K562 (cell line): Measurements from ENCODE around the gene REC8. TPM values are rescaled to one million over a fixed set of nuclear protein-coding genes. Genes with fewer than 3 reads are reported as not detected.
A peak's percentile ranks its signal among the peaks of the same experiment; 100 is the strongest.

Experiments used
- ARNT ChIP-seq, 2 experiments: fragments of 450-650 bp; IDR thresholded peaks; 2 replicates each; pipeline ENCODE4 v1.6.1; 2016; ENCODE audit warnings: mild to moderate bottlenecking in 1 of 2
- ATF1 ChIP-seq, 2 experiments: fragments of 450-650 bp in 1 of 2; IDR thresholded peaks; 2 replicates each; pipeline ENCODE4 v1.6.1; 2016; ENCODE audit warnings: missing compliant biosample characterization in 1 of 2, missing genetic modification characterization in 1 of 2
- CBFB ChIP-seq: sonication (generic); formaldehyde crosslinking; IDR thresholded peaks from 2 replicates; pipeline ENCODE4 v1.4.0; 2020; ENCODE audit warnings: mild to moderate bottlenecking, missing genetic modification reagents
- CTBP1 ChIP-seq: fragments of 450-650 bp; IDR thresholded peaks from 2 replicates; pipeline ENCODE4 v1.6.1; 2016; ENCODE audit warnings: borderline replicate concordance
- HNRNPK ChIP-seq: fragments of 200-400 bp; formaldehyde crosslinking; IDR thresholded peaks from one replicate; pipeline ENCODE4 v1.6.1; 2018; ENCODE audit warnings: mild to moderate bottlenecking, low read depth, low read length; ENCODE audit not compliant: poor library complexity, severe bottlenecking
- MAFK ChIP-seq: IDR thresholded peaks from 2 replicates; pipeline ENCODE4 v1.6.1; 2011; ENCODE audit warnings: low read length, improper control_type of control experiment
- NCOA2 ChIP-seq, 2 experiments: fragments of 450-650 bp; IDR thresholded peaks; 2 replicates each; pipeline ENCODE4 v1.6.1; 2018; ENCODE audit warnings: mild to moderate bottlenecking in 2 of 2, moderate library complexity in 1 of 2; ENCODE audit not compliant: partially characterized antibody in 2 of 2
- NR2F6 ChIP-seq: fragments of 450-650 bp; formaldehyde crosslinking; IDR thresholded peaks from 2 replicates; pipeline ENCODE4 v1.4.0; 2020; ENCODE audit warnings: mild to moderate bottlenecking
- RAD21 ChIP-seq, 2 experiments: fragments of 250-450 bp in 1 of 2; fragments of 450-650 bp in 1 of 2; sonication (Bioruptor Pico) in 1 of 2; formaldehyde crosslinking in 1 of 2; IDR thresholded peaks in 1 of 2; conservative IDR thresholded peaks in 1 of 2; 2 replicates each; pipeline versions ENCODE4 v1.4.0 to v1.8.0; 2020 to 2022; ENCODE audit warnings: mild to moderate bottlenecking in 2 of 2, moderate library complexity in 1 of 2
- SREBF1 ChIP-seq: fragments of 150-350 bp; IDR thresholded peaks from 2 replicates; pipeline ENCODE4 v1.6.1; 2014; ENCODE audit warnings: antibody characterized with exemption, low read depth, low read length, borderline replicate concordance
- STAT5B ChIP-seq: fragments of 250-450 bp; sonication (Bioruptor Pico); IDR thresholded peaks from 2 replicates; pipeline ENCODE4 v1.8.0; 2021; ENCODE audit warnings: mild to moderate bottlenecking, inconsistent platforms
- U2AF2 ChIP-seq: fragments of 200-400 bp; formaldehyde crosslinking; optimal IDR thresholded peaks from 2 replicates; pipeline ENCODE3; 2017; ENCODE audit warnings: low read depth, mild to moderate bottlenecking, low read length
- ZBTB17 ChIP-seq: fragments of 450-650 bp; formaldehyde crosslinking; IDR thresholded peaks from 2 replicates; pipeline ENCODE4 v1.4.0; 2020; ENCODE audit warnings: mild to moderate bottlenecking
- ZNF408 ChIP-seq: fragments of 250-450 bp; sonication (Bioruptor Pico); IDR thresholded peaks from 2 replicates; pipeline ENCODE4 v1.4.0; 2020; ENCODE audit warnings: low read depth, mild to moderate bottlenecking, moderate library complexity
- ZNF586 ChIP-seq: fragments of 450-650 bp; formaldehyde crosslinking; conservative IDR thresholded peaks from 2 replicates; pipeline ENCODE4 v1.4.0; 2020; ENCODE audit warnings: mild to moderate bottlenecking, moderate library complexity
- ZNF644 ChIP-seq: fragments of 200-800 bp; sonication (Bioruptor generic); IDR thresholded peaks from 2 replicates; pipeline ENCODE4 v1.6.1; 2016; ENCODE audit warnings: low read depth, missing genetic modification characterization, missing compliant biosample characterization
- polyA plus RNA-seq, 8 experiments: library from polyadenylated mRNA; depleted of rRNA in 4 of 8; stranded (reverse) in 5 of 8; unstranded in 3 of 8; fragments of >200 nt; fragmentation: Nextera tagmentation in 2 of 8; fragmentation: Illumina TruSeq in 1 of 8; extraction: Ambion mirVana in 2 of 8; extraction: Trizol in 1 of 8; gene quantifications; 2 replicates each; pipeline versions ENCODE4 v1.2.1 to v1.2.3, GENCODE V29; 2011 to 2014; ENCODE audit warnings: inconsistent platforms in 1 of 8, missing spikeins in 1 of 8
- total RNA-seq, 7 experiments: library from RNA; depleted of rRNA in 6 of 7; stranded (reverse); fragments of >200 nt in 6 of 7; fragmentation: Illumina TruSeq in 2 of 7; extraction: Trizol in 2 of 7; gene quantifications; 2 replicates each; pipeline versions ENCODE4 v1.2.1 to v1.2.3, GENCODE V29; 2011 to 2021; ENCODE audit warnings: low replicate concordance in 1 of 7
- TF ChIP-seq, protein P1 (sequence below): fragments of 200-800 bp; sonication (Bioruptor generic); IDR thresholded peaks from 2 replicates; pipeline ENCODE4 v1.6.1; 2016; ENCODE audit warnings: missing genetic modification characterization, missing compliant biosample characterization
- TF ChIP-seq, protein P2 (sequence below): fragments of 450-650 bp; formaldehyde crosslinking; IDR thresholded peaks from 2 replicates; pipeline ENCODE4 v1.4.0; 2020; ENCODE audit warnings: mild to moderate bottlenecking, moderate library complexity
- TF ChIP-seq, protein P3 (sequence below): fragments of 250-450 bp; sonication (Bioruptor Pico); IDR thresholded peaks from 2 replicates; pipeline ENCODE4 v1.5.0; 2021; ENCODE audit warnings: mild to moderate bottlenecking, borderline replicate concordance

Gene REC8
- total and polyA plus RNA-seq, 9 of the 15 experiments (the other 6 are each of a cell fraction or from before 2014, with no cell fraction given) = 0.11 to 2.5 (median 0.85) TPM

GRCh38 chr14:24141097-24141880 is 30.6 kb upstream of the REC8 start, which contains the start of gene EMC9 (continued):
- TF ChIP-seq STAT5B (no peak), NR2F6 (CRISPR knock-in tag) (no peak), ZNF644 (tag) (no peak), NCOA2 (IDR thresholded peaks at IDR 0.05; ENCODE audit: partially characterized antibody in 2 of 2) (no peak), HNRNPK (no peak), U2AF2 (no peak), ZNF586 (no peak), CBFB (CRISPR knock-in tag) (no peak), MAFK (no peak), ZNF408 (CRISPR knock-in tag) (no peak), ARNT (IDR thresholded peaks at IDR 0.05) (no peak), SREBF1 (no peak), ZBTB17 (CRISPR knock-in tag) (peak; percentile 97), RAD21 (CRISPR knock-in tag; conservative IDR thresholded peaks at IDR 0.05 in 1 of 2, IDR thresholded peaks at IDR 0.05 in 1 of 2) (no peak), ATF1 (CRISPR knock-in tag; IDR thresholded peaks at IDR 0.05) (no peak), ATF1 (tag; IDR thresholded peaks at IDR 0.05) (peak; percentile 64), CTBP1 (no peak; the same call in none of the 2 replicates)
- TF ChIP-seq, protein P1, sequence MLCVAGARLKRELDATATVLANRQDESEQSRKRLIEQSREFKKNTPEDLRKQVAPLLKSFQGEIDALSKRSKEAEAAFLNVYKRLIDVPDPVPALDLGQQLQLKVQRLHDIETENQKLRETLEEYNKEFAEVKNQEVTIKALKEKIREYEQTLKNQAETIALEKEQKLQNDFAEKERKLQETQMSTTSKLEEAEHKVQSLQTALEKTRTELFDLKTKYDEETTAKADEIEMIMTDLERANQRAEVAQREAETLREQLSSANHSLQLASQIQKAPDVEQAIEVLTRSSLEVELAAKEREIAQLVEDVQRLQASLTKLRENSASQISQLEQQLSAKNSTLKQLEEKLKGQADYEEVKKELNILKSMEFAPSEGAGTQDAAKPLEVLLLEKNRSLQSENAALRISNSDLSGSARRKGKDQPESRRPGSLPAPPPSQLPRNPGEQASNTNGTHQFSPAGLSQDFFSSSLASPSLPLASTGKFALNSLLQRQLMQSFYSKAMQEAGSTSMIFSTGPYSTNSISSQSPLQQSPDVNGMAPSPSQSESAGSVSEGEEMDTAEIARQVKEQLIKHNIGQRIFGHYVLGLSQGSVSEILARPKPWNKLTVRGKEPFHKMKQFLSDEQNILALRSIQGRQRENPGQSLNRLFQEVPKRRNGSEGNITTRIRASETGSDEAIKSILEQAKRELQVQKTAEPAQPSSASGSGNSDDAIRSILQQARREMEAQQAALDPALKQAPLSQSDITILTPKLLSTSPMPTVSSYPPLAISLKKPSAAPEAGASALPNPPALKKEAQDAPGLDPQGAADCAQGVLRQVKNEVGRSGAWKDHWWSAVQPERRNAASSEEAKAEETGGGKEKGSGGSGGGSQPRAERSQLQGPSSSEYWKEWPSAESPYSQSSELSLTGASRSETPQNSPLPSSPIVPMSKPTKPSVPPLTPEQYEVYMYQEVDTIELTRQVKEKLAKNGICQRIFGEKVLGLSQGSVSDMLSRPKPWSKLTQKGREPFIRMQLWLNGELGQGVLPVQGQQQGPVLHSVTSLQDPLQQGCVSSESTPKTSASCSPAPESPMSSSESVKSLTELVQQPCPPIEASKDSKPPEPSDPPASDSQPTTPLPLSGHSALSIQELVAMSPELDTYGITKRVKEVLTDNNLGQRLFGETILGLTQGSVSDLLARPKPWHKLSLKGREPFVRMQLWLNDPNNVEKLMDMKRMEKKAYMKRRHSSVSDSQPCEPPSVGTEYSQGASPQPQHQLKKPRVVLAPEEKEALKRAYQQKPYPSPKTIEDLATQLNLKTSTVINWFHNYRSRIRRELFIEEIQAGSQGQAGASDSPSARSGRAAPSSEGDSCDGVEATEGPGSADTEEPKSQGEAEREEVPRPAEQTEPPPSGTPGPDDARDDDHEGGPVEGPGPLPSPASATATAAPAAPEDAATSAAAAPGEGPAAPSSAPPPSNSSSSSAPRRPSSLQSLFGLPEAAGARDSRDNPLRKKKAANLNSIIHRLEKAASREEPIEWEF = no peak
- TF ChIP-seq, protein P2, sequence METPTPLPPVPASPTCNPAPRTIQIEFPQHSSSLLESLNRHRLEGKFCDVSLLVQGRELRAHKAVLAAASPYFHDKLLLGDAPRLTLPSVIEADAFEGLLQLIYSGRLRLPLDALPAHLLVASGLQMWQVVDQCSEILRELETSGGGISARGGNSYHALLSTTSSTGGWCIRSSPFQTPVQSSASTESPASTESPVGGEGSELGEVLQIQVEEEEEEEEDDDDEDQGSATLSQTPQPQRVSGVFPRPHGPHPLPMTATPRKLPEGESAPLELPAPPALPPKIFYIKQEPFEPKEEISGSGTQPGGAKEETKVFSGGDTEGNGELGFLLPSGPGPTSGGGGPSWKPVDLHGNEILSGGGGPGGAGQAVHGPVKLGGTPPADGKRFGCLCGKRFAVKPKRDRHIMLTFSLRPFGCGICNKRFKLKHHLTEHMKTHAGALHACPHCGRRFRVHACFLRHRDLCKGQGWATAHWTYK (CRISPR knock-in tag) = 0 out of 2 replicates have a peak, but pooled peaks have one; percentile 36
- TF ChIP-seq, protein P3, sequence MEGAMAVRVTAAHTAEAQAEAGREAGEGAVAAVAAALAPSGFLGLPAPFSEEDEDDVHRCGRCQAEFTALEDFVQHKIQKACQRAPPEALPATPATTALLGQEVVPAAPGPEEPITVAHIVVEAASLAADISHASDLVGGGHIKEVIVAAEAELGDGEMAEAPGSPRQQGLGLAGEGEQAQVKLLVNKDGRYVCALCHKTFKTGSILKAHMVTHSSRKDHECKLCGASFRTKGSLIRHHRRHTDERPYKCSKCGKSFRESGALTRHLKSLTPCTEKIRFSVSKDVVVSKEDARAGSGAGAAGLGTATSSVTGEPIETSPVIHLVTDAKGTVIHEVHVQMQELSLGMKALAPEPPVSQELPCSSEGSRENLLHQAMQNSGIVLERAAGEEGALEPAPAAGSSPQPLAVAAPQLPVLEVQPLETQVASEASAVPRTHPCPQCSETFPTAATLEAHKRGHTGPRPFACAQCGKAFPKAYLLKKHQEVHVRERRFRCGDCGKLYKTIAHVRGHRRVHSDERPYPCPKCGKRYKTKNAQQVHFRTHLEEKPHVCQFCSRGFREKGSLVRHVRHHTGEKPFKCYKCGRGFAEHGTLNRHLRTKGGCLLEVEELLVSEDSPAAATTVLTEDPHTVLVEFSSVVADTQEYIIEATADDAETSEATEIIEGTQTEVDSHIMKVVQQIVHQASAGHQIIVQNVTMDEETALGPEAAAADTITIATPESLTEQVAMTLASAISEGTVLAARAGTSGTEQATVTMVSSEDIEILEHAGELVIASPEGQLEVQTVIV (CRISPR knock-in tag) = no peak
